Activated CD8-positive, alpha-beta T cell treated with anti-CD3 and anti-CD28 coated beads, Interleukin-2, amount 10 ng/mL, durations not matched to agents 7 days and 5 days (primary cell): ENCODE data around the gene PSENEN. TPM values are rescaled to one million over a fixed set of nuclear protein-coding genes. Genes with fewer than 3 reads are reported as not detected.

Experiments
- ATAC-seq: fragments of 150-1000 bp; cut with Tn5 transposase; one replicate; pipeline ENCODE4 v1.10.0; 2021; ENCODE audit warnings: moderate library complexity
- CTCF ChIA-PET: fragments of 350-600 bp; sonication (Branson Sonifier 250); formaldehyde crosslinking; loops from one replicate; lab custom pipeline; 2021; ENCODE audit warnings: antibody characterized with exemption; lab: Charles Lee
- POLR2A ChIA-PET: fragments of 350-600 bp; sonication (Branson Sonifier 250); formaldehyde crosslinking; loops from one replicate; lab custom pipeline; 2021; ENCODE audit warnings: antibody characterized with exemption; lab: Charles Lee
- DNase-seq: peaks from one replicate; pipeline ENCODE4 v3.0.0-alpha.2; 2020
- H3K27ac Mint-ChIP-seq: one replicate; pipeline ENCODE4 v1.8.0; 2021; ENCODE audit warnings: mild to moderate bottlenecking, mixed read lengths
- H3K27me3 Mint-ChIP-seq: one replicate; pipeline ENCODE4 v1.8.0; 2021; ENCODE audit warnings: low read depth, mixed read lengths
- H3K36me3 Mint-ChIP-seq: one replicate; pipeline ENCODE4 v1.8.0; 2021; ENCODE audit warnings: low read depth, mixed read lengths
- H3K4me1 Mint-ChIP-seq: one replicate; pipeline ENCODE4 v1.8.0; 2021; ENCODE audit warnings: low read depth, mixed read lengths
- H3K4me3 Mint-ChIP-seq: one replicate; pipeline ENCODE4 v1.8.0; 2021; ENCODE audit warnings: mild to moderate bottlenecking, mixed read lengths
- H3K9me3 Mint-ChIP-seq: one replicate; pipeline ENCODE4 v1.8.0; 2022; ENCODE audit warnings: mixed read lengths; ENCODE audit not compliant: insufficient read depth
- total RNA-seq, 2 experiments: library from RNA; stranded (reverse); gene quantifications; one replicate each; pipeline ENCODE4 v1.2.3, GENCODE V29; 2021

PSENEN gene
- total RNA-seq, 2 experiments from 2014 or later: 44.1 to 48.2 TPM

DNA sequence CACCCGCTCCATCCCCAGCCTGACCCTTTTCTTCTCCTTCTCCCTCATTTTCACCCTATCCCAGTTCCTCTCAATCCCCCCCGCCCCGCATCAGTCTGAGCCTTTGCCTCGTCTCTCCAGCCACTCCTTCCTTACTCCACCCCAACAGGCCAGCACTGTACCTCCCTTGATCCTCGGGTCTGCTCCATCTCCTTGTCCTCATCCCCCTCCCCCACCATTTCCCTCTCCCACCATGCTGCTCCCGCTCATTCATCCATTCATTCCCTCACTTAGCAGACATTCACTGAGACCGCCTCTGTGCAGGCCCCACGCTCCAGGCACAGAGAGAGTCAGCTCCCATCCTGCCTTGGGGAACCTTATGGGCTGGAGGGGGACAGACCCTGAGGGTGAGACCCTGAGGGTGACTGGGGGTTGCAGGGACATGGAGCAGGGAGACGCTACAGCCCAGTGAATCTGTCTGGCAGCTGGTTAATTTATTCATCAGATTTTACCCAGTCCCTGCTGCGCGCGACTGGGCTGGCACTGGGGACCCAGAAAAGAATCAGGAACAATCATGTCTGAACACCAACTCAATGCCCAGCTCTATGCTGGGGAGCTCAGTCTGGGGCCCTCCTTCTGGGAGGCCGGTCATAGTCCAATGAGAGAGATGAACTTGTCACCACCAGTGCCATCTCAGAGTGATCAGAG is 30.8 kb downstream of the PSENEN start:
- no peaks in the 10 kb centered on the region for H3K9me3 Mint-ChIP-seq
- H3K27ac Mint-ChIP-seq: peak overlapping the region; percentile 83
- CTCF ChIA-PET: interaction anchor here (0.5 kb wide), 1 partner anchor 655 kb away, joined by 3 read pairs; no protein-coding TSS in a partner anchor
- no peaks in the 10 kb centered on the region for H3K27me3 Mint-ChIP-seq
- H3K4me3 Mint-ChIP-seq: peak overlapping the region; percentile 80
- no peak for ATAC-seq
- H3K36me3 Mint-ChIP-seq: peaks cover 16% of the 10 kb centered on the region
- peaks cover 27% of the 10 kb centered on the region for H3K4me1 Mint-ChIP-seq
- POLR2A ChIA-PET: no interaction called here
- no peak for DNase-seq

DNA sequence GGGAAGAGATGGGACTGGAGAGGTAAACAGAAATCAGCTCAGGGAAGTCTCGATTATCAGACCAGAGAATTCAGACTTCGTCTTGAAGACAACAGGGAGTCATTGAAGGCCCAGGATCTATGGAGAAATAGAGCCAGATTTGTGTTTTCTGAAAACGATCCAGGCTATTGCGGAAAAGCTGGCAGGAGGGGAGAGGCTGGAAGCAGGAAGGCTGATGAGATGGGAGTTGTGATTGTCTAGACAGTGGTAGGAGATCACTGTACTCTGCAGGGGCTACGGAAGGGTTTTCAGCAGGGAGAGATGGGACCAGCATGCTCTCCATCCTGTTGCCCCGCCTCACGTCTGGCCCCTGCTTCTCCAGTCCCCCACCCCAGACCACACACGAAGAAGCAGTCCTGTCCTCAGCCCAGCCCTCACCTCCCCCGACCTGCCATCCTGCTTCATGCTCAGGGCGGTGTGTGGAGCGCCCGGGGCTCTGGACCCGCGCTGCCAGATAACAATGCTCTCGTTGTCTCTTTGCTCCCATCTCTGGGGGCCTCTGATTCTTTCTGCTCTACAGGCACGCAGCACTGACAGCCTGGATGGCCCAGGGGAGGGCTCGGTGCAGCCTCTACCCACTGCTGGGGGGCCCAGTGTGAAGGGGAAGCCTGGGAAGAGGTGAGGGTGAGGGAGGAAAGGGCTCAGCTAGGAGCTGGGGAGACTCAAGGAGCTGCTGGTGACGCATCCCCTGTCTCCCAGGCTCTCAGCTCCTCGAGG is 31.8 kb downstream of the PSENEN start:
- Mint-ChIP-seq H3K4me1 (peaks cover 27% of the 10 kb centered on the region), H3K36me3 (peaks cover 22% of the 10 kb centered on the region), H3K4me3 (peak overlapping the region; percentile 80), H3K27me3 (no peaks in the 10 kb centered on the region), H3K27ac (peak overlapping the region; percentile 83), H3K9me3 (no peaks in the 10 kb centered on the region)
- ATAC-seq (no peak), DNase-seq (no peak)
- ChIA-PET POLR2A (no interaction called here), CTCF (no interaction called here)

DNA sequence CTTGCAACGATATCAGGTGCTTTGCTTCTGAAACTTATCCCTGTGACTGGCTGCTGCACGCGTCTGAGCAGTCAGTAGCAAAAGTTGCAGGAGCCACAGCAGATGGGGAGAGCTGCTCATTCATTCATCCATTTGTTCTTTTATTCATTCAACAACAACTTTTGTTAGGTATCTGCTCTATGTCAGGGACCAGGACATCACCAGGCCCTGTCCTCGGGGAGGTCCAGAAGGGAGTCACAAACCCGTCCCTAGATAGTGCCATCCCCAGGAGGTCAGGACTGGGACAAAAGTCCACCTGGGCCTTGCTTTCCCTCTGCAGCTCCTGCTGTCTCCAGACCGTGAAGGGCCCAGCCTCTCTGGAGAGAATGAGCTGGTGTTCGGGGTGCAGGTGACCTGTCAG is 32.5 kb downstream of the PSENEN start:
- Mint-ChIP-seq H3K4me3 (peak overlapping the region; percentile 1), H3K27me3 (no peaks in the 10 kb centered on the region), H3K27ac (no peak overlapping the region), H3K36me3 (peaks cover 27% of the 10 kb centered on the region), H3K9me3 (no peaks in the 10 kb centered on the region), H3K4me1 (peaks cover 27% of the 10 kb centered on the region)
- DNase-seq (no peak), ATAC-seq (no peak)
- ChIA-PET POLR2A (no interaction called here), CTCF (no interaction called here)

DNA sequence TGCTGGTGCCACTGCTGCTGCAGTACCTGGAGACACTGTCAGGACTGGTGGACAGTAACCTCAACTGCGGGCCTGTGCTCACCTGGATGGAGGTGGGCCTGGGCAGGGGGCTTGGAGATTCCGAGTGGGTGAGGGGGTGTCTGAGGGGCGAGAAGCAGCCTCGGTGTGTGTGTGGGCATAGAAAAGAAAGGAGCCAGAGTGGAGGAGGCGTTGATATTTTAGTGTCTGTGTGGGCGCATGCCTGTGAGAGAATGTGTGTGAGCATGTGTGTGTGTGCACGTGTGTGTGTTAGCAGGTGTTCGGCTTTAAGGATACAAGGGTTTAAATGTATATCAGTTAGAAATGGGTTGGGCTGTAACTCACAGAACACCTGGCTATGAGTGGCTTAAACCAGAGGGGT is 33.6 kb downstream of the PSENEN start:
- ChIA-PET CTCF (no interaction called here), POLR2A (no interaction called here)
- H3K4me3 Mint-ChIP-seq: no peak overlapping the region
- no peak for DNase-seq
- no peak for ATAC-seq
- H3K4me1 Mint-ChIP-seq: peaks cover 27% of the 10 kb centered on the region
- H3K36me3 Mint-ChIP-seq: peaks cover 31% of the 10 kb centered on the region
- no peaks in the 10 kb centered on the region for H3K27me3 Mint-ChIP-seq
- H3K9me3 Mint-ChIP-seq: no peaks in the 10 kb centered on the region
- H3K27ac Mint-ChIP-seq: no peak overlapping the region

DNA sequence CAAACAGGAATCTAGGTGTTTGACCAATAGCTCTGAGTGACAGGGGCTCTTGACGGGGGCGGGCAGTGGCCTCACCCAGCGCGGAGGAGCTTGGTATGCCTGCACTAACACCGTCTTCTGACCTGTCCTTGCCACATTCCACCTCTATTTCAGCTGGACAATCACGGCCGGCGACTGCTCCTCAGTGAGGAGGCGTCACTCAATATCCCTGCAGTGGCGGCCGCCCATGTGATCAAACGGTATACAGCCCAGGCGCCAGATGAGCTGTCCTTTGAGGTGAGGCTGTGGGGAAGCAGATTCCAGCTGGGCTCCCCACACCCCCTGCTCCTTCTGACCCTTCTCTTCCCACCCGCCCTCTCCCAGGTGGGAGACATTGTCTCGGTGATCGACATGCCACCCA is 34.6 kb downstream of the PSENEN start:
- ChIA-PET CTCF (interaction anchor here (0.6 kb wide), 1 partner anchor 46 kb away, joined by 3 read pairs; no protein-coding TSS in a partner anchor), POLR2A (no interaction called here)
- H3K27ac Mint-ChIP-seq: no peak overlapping the region
- peaks cover 18% of the 10 kb centered on the region for H3K4me1 Mint-ChIP-seq
- ATAC-seq (no peak), DNase-seq (no peak)
- H3K36me3 Mint-ChIP-seq: peaks cover 31% of the 10 kb centered on the region
- no peaks in the 10 kb centered on the region for H3K9me3 Mint-ChIP-seq
- H3K27me3 Mint-ChIP-seq: no peaks in the 10 kb centered on the region
- H3K4me3 Mint-ChIP-seq: no peak overlapping the region

DNA sequence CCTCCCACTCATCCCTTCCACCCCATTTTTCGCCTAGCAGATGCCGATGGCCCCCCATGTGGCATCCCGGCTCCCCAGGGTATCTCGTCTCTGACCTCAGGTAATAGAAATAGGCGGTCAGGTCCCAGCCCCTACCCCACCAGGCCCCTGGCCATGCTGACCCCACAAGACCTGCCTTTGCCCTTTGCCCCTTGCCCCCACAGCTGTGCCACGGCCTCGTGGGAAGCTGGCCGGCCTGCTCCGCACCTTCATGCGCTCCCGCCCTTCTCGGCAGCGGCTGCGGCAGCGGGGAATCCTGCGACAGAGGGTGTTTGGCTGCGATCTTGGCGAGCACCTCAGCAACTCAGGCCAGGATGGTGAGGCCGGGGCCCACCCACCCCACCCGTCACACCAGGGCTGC is 35.3 kb downstream of the PSENEN start:
- no peak overlapping the region for H3K27ac Mint-ChIP-seq
- H3K4me1 Mint-ChIP-seq: peaks cover 16% of the 10 kb centered on the region

DNA sequence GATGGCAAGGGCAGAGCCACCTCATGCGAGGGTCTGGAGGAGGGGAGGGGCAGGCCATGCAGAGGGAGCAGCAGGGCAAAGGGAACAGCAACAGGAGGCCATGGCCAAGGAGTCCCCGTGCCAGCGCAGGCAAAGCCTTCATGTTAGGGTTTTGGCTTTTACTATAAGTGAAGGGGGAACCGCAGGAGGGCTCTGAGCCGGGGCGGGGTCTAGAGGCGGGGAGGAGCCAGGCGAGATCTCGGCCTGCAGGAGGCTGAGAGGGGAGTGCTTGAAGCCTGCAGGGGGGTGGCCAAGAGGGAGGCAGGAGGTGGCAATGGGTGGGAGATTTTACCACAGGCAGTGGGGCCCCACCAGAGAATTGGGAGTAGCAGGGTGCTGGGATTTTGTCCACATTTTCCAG is 36.2 kb downstream of the PSENEN start:
- Mint-ChIP-seq H3K36me3 (peaks cover 31% of the 10 kb centered on the region), H3K27me3 (no peaks in the 10 kb centered on the region), H3K4me1 (peaks cover 9% of the 10 kb centered on the region), H3K9me3 (no peaks in the 10 kb centered on the region), H3K4me3 (no peak overlapping the region), H3K27ac (no peak overlapping the region)
- ATAC-seq (no peak), DNase-seq (no peak)
- POLR2A ChIA-PET: no interaction called here
- CTCF ChIA-PET: no interaction called here

More for the DNA sequence above, 35.3 kb downstream of the PSENEN start:
- H3K27me3 Mint-ChIP-seq: no peaks in the 10 kb centered on the region
- H3K36me3 Mint-ChIP-seq: peaks cover 31% of the 10 kb centered on the region
- no peaks in the 10 kb centered on the region for H3K9me3 Mint-ChIP-seq
- CTCF ChIA-PET: no interaction called here
- POLR2A ChIA-PET: no interaction called here
- ATAC-seq (no peak), DNase-seq (no peak)
- H3K4me3 Mint-ChIP-seq: no peak overlapping the region

DNA sequence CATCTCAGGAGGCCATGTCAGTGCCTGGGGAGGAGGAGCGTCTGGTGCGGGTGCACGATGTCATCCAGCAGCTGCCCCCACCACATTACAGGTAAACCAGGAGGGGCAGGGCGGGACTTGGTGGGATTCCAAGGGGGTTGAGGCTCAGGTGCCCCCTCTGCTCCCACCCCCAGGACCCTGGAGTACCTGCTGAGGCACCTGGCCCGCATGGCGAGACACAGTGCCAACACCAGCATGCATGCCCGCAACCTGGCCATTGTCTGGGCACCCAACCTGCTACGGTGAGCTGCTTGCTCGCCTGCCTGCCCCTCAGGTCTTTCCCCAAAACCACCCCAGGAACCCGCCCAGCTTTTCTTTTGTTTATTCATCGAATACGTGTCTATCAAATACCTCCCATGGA is 37.1 kb downstream of the PSENEN start:
- H3K36me3 Mint-ChIP-seq: peaks cover 28% of the 10 kb centered on the region
- DNase-seq: no peak
- no peaks in the 10 kb centered on the region for H3K4me1 Mint-ChIP-seq
- H3K9me3 Mint-ChIP-seq: no peaks in the 10 kb centered on the region
- ATAC-seq: no peak
- H3K27ac Mint-ChIP-seq: no peak overlapping the region
- ChIA-PET POLR2A (no interaction called here), CTCF (no interaction called here)
- H3K27me3 Mint-ChIP-seq: no peaks in the 10 kb centered on the region
- H3K4me3 Mint-ChIP-seq: no peak overlapping the region

DNA sequence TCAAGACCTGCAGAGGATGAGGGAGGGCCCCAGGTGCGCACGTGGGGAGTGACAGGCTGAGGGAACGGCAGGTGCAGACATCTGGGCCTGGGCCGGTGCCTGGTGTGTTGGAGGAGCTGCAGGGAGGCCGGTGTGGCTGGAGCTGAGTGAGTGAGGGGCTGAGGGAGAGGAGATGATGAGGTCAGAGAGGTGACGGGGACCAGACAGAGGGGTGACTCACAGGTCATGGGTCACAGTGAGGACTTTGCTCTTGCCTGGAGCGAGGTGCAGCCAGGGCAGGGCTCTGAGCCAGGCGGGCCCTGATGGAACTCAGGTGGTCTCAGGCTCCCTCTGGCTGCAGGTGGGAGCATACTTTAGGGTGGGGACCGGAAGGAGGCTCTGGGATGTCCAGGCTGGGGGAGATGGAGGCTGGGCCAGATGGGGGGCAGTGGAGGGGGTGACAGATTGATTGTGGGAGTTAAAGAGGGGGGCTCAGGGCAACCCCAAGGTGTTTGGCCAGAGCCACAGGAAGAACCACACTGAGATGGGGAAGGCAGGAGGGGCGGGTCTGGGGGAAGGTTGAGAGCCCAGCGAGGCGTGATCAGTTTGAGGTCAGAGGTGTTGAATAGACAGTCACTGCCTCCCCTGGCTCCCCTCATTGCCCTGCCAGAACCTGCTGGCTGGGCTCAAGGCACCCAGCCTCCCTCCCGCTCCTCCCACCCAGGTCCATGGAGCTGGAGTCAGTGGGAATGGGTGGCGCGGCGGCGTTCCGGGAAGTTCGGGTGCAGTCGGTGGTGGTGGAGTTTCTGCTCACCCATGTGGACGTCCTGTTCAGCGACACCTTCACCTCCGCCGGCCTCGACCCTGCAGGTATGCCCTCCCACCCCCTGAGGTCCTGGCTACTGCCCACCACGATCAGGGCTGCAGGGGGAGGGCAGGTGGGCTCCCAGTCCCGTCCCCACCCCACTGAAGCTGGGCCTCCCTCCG is 38.3 kb downstream of the PSENEN start:
- Mint-ChIP-seq H3K36me3 (peaks cover 26% of the 10 kb centered on the region), H3K4me1 (no peaks in the 10 kb centered on the region), H3K27me3 (no peaks in the 10 kb centered on the region), H3K27ac (no peak overlapping the region), H3K9me3 (no peaks in the 10 kb centered on the region), H3K4me3 (no peak overlapping the region)
- ATAC-seq (no peak), DNase-seq (no peak)
- ChIA-PET POLR2A (no interaction called here), CTCF (no interaction called here)

DNA sequence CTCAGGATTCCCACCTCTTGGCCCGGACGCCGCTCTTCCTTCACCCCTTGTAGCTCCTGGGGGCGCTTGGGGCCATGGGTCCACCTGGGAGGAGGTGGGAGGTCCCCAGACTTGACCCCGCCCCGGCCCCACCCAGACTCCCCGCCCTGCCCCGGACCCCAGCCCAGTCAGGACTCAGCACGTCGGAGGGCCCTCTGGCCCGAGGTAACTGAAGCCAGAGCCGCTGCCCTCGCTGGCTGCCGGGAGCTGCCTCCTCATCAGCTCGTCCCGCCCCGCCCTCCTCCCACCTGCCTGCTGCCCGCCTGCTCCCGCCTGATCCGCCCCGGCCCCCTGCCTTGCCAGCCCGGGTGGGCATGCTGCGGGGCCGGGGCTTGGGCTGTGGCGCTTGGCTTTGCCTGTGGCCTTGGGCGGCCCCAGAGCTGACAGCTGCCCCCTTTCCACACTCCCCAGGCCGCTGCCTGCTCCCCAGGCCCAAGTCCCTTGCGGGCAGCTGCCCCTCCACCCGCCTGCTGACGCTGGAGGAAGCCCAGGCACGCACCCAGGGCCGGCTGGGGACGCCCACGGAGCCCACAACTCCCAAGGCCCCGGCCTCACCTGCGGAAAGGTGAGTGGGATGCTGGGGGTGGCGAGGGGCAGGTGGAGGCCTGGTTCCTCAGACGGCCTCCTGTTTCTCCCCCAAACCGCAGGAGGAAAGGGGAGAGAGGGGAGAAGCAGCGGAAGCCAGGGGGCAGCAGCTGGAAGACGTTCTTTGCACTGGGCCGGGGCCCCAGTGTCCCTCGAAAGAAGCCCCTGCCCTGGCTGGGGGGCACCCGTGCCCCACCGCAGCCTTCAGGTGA is 39.3 kb downstream of the PSENEN start:
- no peaks in the 10 kb centered on the region for H3K4me1 Mint-ChIP-seq
- CTCF ChIA-PET: no interaction called here
- H3K27ac Mint-ChIP-seq: no peak overlapping the region
- H3K9me3 Mint-ChIP-seq: no peaks in the 10 kb centered on the region
- H3K4me3 Mint-ChIP-seq: no peak overlapping the region
- POLR2A ChIA-PET: no interaction called here
- ATAC-seq (no peak), DNase-seq (no peak)
- H3K36me3 Mint-ChIP-seq: peaks cover 20% of the 10 kb centered on the region
- H3K27me3 Mint-ChIP-seq: no peaks in the 10 kb centered on the region

DNA sequence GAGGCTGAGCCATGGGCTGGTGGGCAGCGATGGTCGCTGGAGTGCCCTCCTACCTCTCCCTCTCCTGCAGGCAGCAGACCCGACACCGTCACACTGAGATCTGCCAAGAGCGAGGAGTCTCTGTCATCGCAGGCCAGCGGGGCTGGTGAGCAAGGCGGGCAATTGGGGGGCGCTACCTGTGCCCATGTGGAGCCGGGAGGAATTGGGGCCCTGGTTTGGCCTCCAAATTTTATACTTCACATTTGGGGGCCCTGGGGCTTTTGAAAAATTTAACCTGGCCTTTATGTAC is 39.8 kb downstream of the PSENEN start:
- no peak overlapping the region for H3K27ac Mint-ChIP-seq
- H3K4me1 Mint-ChIP-seq: no peaks in the 10 kb centered on the region
- ATAC-seq: no peak
- ChIA-PET CTCF (no interaction called here), POLR2A (no interaction called here)
- no peak overlapping the region for H3K4me3 Mint-ChIP-seq
- no peak for DNase-seq
- no peaks in the 10 kb centered on the region for H3K27me3 Mint-ChIP-seq
- H3K36me3 Mint-ChIP-seq: peaks cover 17% of the 10 kb centered on the region
- H3K9me3 Mint-ChIP-seq: no peaks in the 10 kb centered on the region
